Measurements from ENCODE around the gene TRPC4AP. TPM values are rescaled to one million over a fixed set of nuclear protein-coding genes. Genes with fewer than 3 reads are reported as not detected.

TRPC4AP gene
- total RNA-seq, 2 donors from 2014 or later = 84.2 to 103 TPM

- Mint-ChIP-seq H3K9me3 (no peaks in the 10 kb centered on the region), H3K27ac (peak overlapping the region; percentile 8), H3K4me3 (no peak overlapping the region), H3K27me3 (ENCODE audit: insufficient read depth) (peaks cover 44% of the 10 kb centered on the region), H3K36me3 (ENCODE audit: low read depth) (no peaks in the 10 kb centered on the region), H3K4me1 (peaks cover 31% of the 10 kb centered on the region)
- H3K4me3 ChIP-seq (ENCODE audit: low read length) = no peak overlapping the region
- no peaks in the 10 kb centered on the region for H3K9me3 ChIP-seq (ENCODE audit: control insufficient read depth, low read length)
- H3K36me3 ChIP-seq (ENCODE audit: control insufficient read depth, insufficient read depth, low read length) = no peaks in the 10 kb centered on the region
- no peak overlapping the region for H3K27ac ChIP-seq (ENCODE audit: low read depth, low read length)
- H3K27me3 ChIP-seq (ENCODE audit: control insufficient read depth, insufficient read depth, low read length, poor library complexity, severe bottlenecking) = no peaks in the 10 kb centered on the region
- H3K4me1 ChIP-seq (ENCODE audit: control insufficient read depth, insufficient read depth, low read length) = peaks cover 14% of the 10 kb centered on the region
- WGBS, 2 experiments (ENCODE audit: insufficient coverage in 1 of 2, insufficient read length in 1 of 2) = 45 to 66% methylated on average over 2 to 4 of the region's 4 CpGs
- no peak overlapping the region for H3K9ac ChIP-seq (ENCODE audit: extremely low read depth, low read length, poor library complexity, severe bottlenecking)
- peak; percentile 64 for DNase-seq
- no peak for TF ChIP-seq CTCF (conservative IDR thresholded peaks at IDR 0.05)
Observed at GRCh38 chr20:34974246-34974645, 118.4 kb downstream of the TRPC4AP start.

- no peak overlapping the region for H3K27ac ChIP-seq (ENCODE audit: low read depth, low read length)
- Mint-ChIP-seq H3K27me3 (ENCODE audit: insufficient read depth) (peaks cover 33% of the 10 kb centered on the region), H3K9me3 (no peaks in the 10 kb centered on the region), H3K4me1 (peaks cover 22% of the 10 kb centered on the region), H3K27ac (no peak overlapping the region), H3K36me3 (ENCODE audit: low read depth) (no peaks in the 10 kb centered on the region), H3K4me3 (no peak overlapping the region)
- H3K9me3 ChIP-seq (ENCODE audit: control insufficient read depth, low read length) = no peaks in the 10 kb centered on the region
- DNase-seq = no peak
- H3K36me3 ChIP-seq (ENCODE audit: control insufficient read depth, insufficient read depth, low read length) = no peaks in the 10 kb centered on the region
- no peak overlapping the region for H3K4me3 ChIP-seq (ENCODE audit: low read length)
- TF ChIP-seq CTCF (conservative IDR thresholded peaks at IDR 0.05) = no peak
- no peaks in the 10 kb centered on the region for H3K27me3 ChIP-seq (ENCODE audit: control insufficient read depth, insufficient read depth, low read length, poor library complexity, severe bottlenecking)
- 93 to 95% methylated on average over 7 to 10 of the region's 10 CpGs for WGBS, 2 experiments (ENCODE audit: insufficient coverage in 1 of 2, insufficient read length in 1 of 2)
- no peak overlapping the region for H3K9ac ChIP-seq (ENCODE audit: extremely low read depth, low read length, poor library complexity, severe bottlenecking)
- peaks cover 6% of the 10 kb centered on the region for H3K4me1 ChIP-seq (ENCODE audit: control insufficient read depth, insufficient read depth, low read length)
Observed at GRCh38 chr20:34971561-34972235, 120.9 kb downstream of the TRPC4AP start.

- H3K4me1 ChIP-seq (ENCODE audit: control insufficient read depth, insufficient read depth, low read length) = peaks cover 6% of the 10 kb centered on the region
- H3K9me3 ChIP-seq (ENCODE audit: control insufficient read depth, low read length) = no peaks in the 10 kb centered on the region
- no peaks in the 10 kb centered on the region for H3K27me3 ChIP-seq (ENCODE audit: control insufficient read depth, insufficient read depth, low read length, poor library complexity, severe bottlenecking)
- H3K9ac ChIP-seq (ENCODE audit: extremely low read depth, low read length, poor library complexity, severe bottlenecking) = no peak overlapping the region
- peaks cover 26% of the 10 kb centered on the region for H3K27me3 Mint-ChIP-seq (ENCODE audit: insufficient read depth)
- no peak for TF ChIP-seq CTCF (conservative IDR thresholded peaks at IDR 0.05)
- H3K36me3 Mint-ChIP-seq (ENCODE audit: low read depth) = no peaks in the 10 kb centered on the region
- H3K27ac Mint-ChIP-seq = no peak overlapping the region
- no peaks in the 10 kb centered on the region for H3K36me3 ChIP-seq (ENCODE audit: control insufficient read depth, insufficient read depth, low read length)
- 93 to 95% methylated on average over 8 to 9 of the region's 9 CpGs for WGBS, 2 experiments (ENCODE audit: insufficient coverage in 1 of 2, insufficient read length in 1 of 2)
- H3K4me3 ChIP-seq (ENCODE audit: low read length) = no peak overlapping the region
- H3K4me3 Mint-ChIP-seq = no peak overlapping the region
- no peak overlapping the region for H3K27ac ChIP-seq (ENCODE audit: low read depth, low read length)
- H3K4me1 Mint-ChIP-seq = peaks cover 17% of the 10 kb centered on the region
- DNase-seq = no peak
- H3K9me3 Mint-ChIP-seq = no peaks in the 10 kb centered on the region
Observed at GRCh38 chr20:34970846-34971560, 121.6 kb downstream of the TRPC4AP start.
